ENCODE measurements around the gene PNPLA7. TPM values are rescaled to one million over a fixed set of nuclear protein-coding genes. Genes with fewer than 3 reads are reported as not detected.

PNPLA7 gene
- total and polyA plus RNA-seq, 2 donors (not counting 1 experiment from before 2014, with no cell fraction given) = 18.7 to 29.9 TPM

- ATAC-seq (ENCODE audit: low read depth) (no peak), DNase-seq (no peak)
- H3K36me3 ChIP-seq (replicated peaks in 1 of 2; ENCODE audit: control extremely low read depth in 1 of 2, control insufficient read depth in 1 of 2, extremely low read depth in 1 of 2, insufficient read depth in 2 of 2, low read length in 1 of 2) = peaks cover 0 to 10% of the 10 kb centered on the region in 2 experiments
- no peak overlapping the region for H3K9ac ChIP-seq (ENCODE audit: low read length)
- Mint-ChIP-seq H3K27ac (no peak overlapping the region), H3K27me3 (no peaks in the 10 kb centered on the region), H3K4me1 (peaks cover 2% of the 10 kb centered on the region), H3K4me3 (no peak overlapping the region), H3K9me3 (ENCODE audit: insufficient read depth) (no peaks in the 10 kb centered on the region)
- CTCF ChIA-PET = no interaction called here
- H3K27me3 ChIP-seq (replicated peaks in 1 of 4; ENCODE audit: control extremely low read depth in 1 of 4, control insufficient read depth in 3 of 4, insufficient read depth in 4 of 4, low read length in 3 of 4) = no peaks in the 10 kb centered on the region
- 97% methylated on average over 42 of the region's 46 CpGs for WGBS (ENCODE audit: insufficient coverage)
- H3K79me2 ChIP-seq (ENCODE audit: control insufficient read depth, insufficient read depth, low read length) = no peaks in the 10 kb centered on the region
- no peak for TF ChIP-seq EZH2 (IDR thresholded peaks at IDR 0.05; ENCODE audit: borderline replicate concordance, insufficient read depth, low read depth, low read length, poor library complexity, severe bottlenecking)
- TF ChIP-seq CTCF (IDR thresholded peaks at IDR 0.05) = no peak
- H2AFZ ChIP-seq (ENCODE audit: insufficient read depth, low read depth, low read length, poor library complexity, severe bottlenecking) = no peak overlapping the region
- no peaks in the 10 kb centered on the region for H4K20me1 ChIP-seq (ENCODE audit: control insufficient read depth, insufficient read depth, low read length, poor library complexity, severe bottlenecking)
- no peak overlapping the region for H3K4me2 ChIP-seq (replicated peaks; ENCODE audit: low read depth, low read length, poor library complexity, severe bottlenecking)
- intact Hi-C loops (cut with micrococcal nuclease) = no loop called here
- POLR2A ChIA-PET = no interaction called here
- H3K4me3 ChIP-seq (ENCODE audit: control extremely low read depth in 1 of 5, extremely low read depth in 1 of 5, insufficient read depth in 1 of 5, low read depth in 2 of 5, low read length in 4 of 5) = no peak overlapping the region
- peaks cover 0 to 52% (median 0%) of the 10 kb centered on the region in 3 donors for H3K9me3 ChIP-seq (ENCODE audit: control extremely low read depth in 1 of 3, control insufficient read depth in 2 of 3, insufficient read depth in 1 of 3, low read length in 2 of 3)
- no peaks in the 10 kb centered on the region for H3K4me1 ChIP-seq (ENCODE audit: control insufficient read depth in 2 of 2, insufficient read depth in 2 of 2, low read length in 2 of 2)
- no peak overlapping the region for H3K27ac ChIP-seq (ENCODE audit: low read length in 2 of 2)
Observed at GRCh38 chr9:137494550-137495351, 55.5 kb downstream of the PNPLA7 start.

- H2AFZ ChIP-seq (ENCODE audit: insufficient read depth, low read depth, low read length, poor library complexity, severe bottlenecking) = no peak overlapping the region
- no peak overlapping the region for H3K4me3 ChIP-seq (ENCODE audit: control extremely low read depth in 1 of 5, extremely low read depth in 1 of 5, insufficient read depth in 1 of 5, low read depth in 2 of 5, low read length in 4 of 5)
- H3K27me3 ChIP-seq (replicated peaks in 1 of 4; ENCODE audit: control extremely low read depth in 1 of 4, control insufficient read depth in 3 of 4, insufficient read depth in 4 of 4, low read length in 3 of 4) = no peaks in the 10 kb centered on the region
- Mint-ChIP-seq H3K4me3 (no peak overlapping the region), H3K4me1 (peaks cover 2% of the 10 kb centered on the region), H3K27me3 (no peaks in the 10 kb centered on the region), H3K9me3 (ENCODE audit: insufficient read depth) (no peaks in the 10 kb centered on the region), H3K27ac (no peak overlapping the region)
- CTCF ChIA-PET = no interaction called here
- 88% methylated on average over 13 of the region's 13 CpGs for WGBS (ENCODE audit: insufficient coverage)
- ATAC-seq (ENCODE audit: low read depth) (no peak), DNase-seq (no peak)
- H3K4me2 ChIP-seq (replicated peaks; ENCODE audit: low read depth, low read length, poor library complexity, severe bottlenecking) = no peak overlapping the region
- no peaks in the 10 kb centered on the region for H3K79me2 ChIP-seq (ENCODE audit: control insufficient read depth, insufficient read depth, low read length)
- POLR2A ChIA-PET = no interaction called here
- no peak for TF ChIP-seq EZH2 (IDR thresholded peaks at IDR 0.05; ENCODE audit: borderline replicate concordance, insufficient read depth, low read depth, low read length, poor library complexity, severe bottlenecking)
- no peak for TF ChIP-seq CTCF (IDR thresholded peaks at IDR 0.05)
- no peaks in the 10 kb centered on the region for H3K4me1 ChIP-seq (ENCODE audit: control insufficient read depth in 2 of 2, insufficient read depth in 2 of 2, low read length in 2 of 2)
- H3K9ac ChIP-seq (ENCODE audit: low read length) = no peak overlapping the region
- intact Hi-C loops (cut with micrococcal nuclease) = no loop called here
- H3K36me3 ChIP-seq (replicated peaks in 1 of 2; ENCODE audit: control extremely low read depth in 1 of 2, control insufficient read depth in 1 of 2, extremely low read depth in 1 of 2, insufficient read depth in 2 of 2, low read length in 1 of 2) = peaks cover 0 to 10% of the 10 kb centered on the region in 2 experiments
- peaks cover 0 to 45% (median 0%) of the 10 kb centered on the region in 3 donors for H3K9me3 ChIP-seq (ENCODE audit: control extremely low read depth in 1 of 3, control insufficient read depth in 2 of 3, insufficient read depth in 1 of 3, low read length in 2 of 3)
- no peaks in the 10 kb centered on the region for H4K20me1 ChIP-seq (ENCODE audit: control insufficient read depth, insufficient read depth, low read length, poor library complexity, severe bottlenecking)
- no peak overlapping the region for H3K27ac ChIP-seq (ENCODE audit: low read length in 2 of 2)
Observed at GRCh38 chr9:137494104-137494544, 56.1 kb downstream of the PNPLA7 start.

Measured in B cell (primary cell).